ENCODE data around the gene BMP8A. TPM values are rescaled to one million over a fixed set of nuclear protein-coding genes. Genes with fewer than 3 reads are reported as not detected.
A peak's percentile ranks its signal among the peaks of the same experiment; 100 is the strongest.

BMP8A gene
- total and polyA plus RNA-seq, 7 donors = 0.27 to 3.2 (median 0.81) TPM; not detected in 1

GRCh38 chr1:39568208-39568607, 76.8 kb downstream of the BMP8A start:
- peaks cover 0 to 9% (median 7%) of the 10 kb centered on the region in 4 donors for H3K4me1 ChIP-seq
- DNase-seq = peak; percentile 32
- peaks cover 69 to 96% (median 88%) of the 10 kb centered on the region in 4 donors for H3K36me3 ChIP-seq
- H3K9me3 ChIP-seq = no peaks in the 10 kb centered on the region
- H3K4me3 ChIP-seq = no peak overlapping the region
- intact Hi-C loops (cut with DNase I) = no loop called here
- no peak for TF ChIP-seq POLR2AphosphoS5 (IDR thresholded peaks at IDR 0.05)
- TF ChIP-seq CTCF (IDR thresholded peaks at IDR 0.05) = no peak
- no peak for TF ChIP-seq POLR2A (IDR thresholded peaks at IDR 0.05)
- no peak for TF ChIP-seq EP300 (IDR thresholded peaks at IDR 0.05)
- 91 to 99% methylated on average over 2 of the region's 2 CpGs for WGBS, 2 donors
- no peak overlapping the region for H3K27ac ChIP-seq
- no peaks in the 10 kb centered on the region for H3K27me3 ChIP-seq

GRCh38 chr1:39569034-39569433, 77.6 kb downstream of the BMP8A start:
- Histone ChIP-seq H3K27me3 (no peaks in the 10 kb centered on the region), H3K36me3 (peaks cover 61 to 94% (median 80%) of the 10 kb centered on the region in 4 donors), H3K4me1 (peaks cover 0 to 17% (median 16%) of the 10 kb centered on the region in 4 donors), H3K4me3 (no peak overlapping the region), H3K9me3 (no peaks in the 10 kb centered on the region), H3K27ac (no peak overlapping the region)
- intact Hi-C loops (cut with DNase I) = no loop called here
- 19 to 59% methylated on average over 4 of the region's 4 CpGs for WGBS, 2 donors
- no peak for DNase-seq
- TF ChIP-seq POLR2A (IDR thresholded peaks at IDR 0.05) = no peak

GRCh38 chr1:39570477-39571177, 79.2 kb downstream of the BMP8A start:
- no peak overlapping the region for H3K27ac ChIP-seq
- no peaks in the 10 kb centered on the region for H3K27me3 ChIP-seq
- WGBS, 2 donors = 94 to 95% methylated on average over 11 of the region's 11 CpGs
- H3K4me1 ChIP-seq = peaks cover 0 to 32% (median 30%) of the 10 kb centered on the region in 4 donors
- peaks cover 46 to 78% (median 64%) of the 10 kb centered on the region in 4 donors for H3K36me3 ChIP-seq
- TF ChIP-seq CTCF (IDR thresholded peaks at IDR 0.05) (no peak), EP300 (IDR thresholded peaks at IDR 0.05) (no peak), POLR2A (IDR thresholded peaks at IDR 0.05) (no peak), POLR2AphosphoS5 (IDR thresholded peaks at IDR 0.05) (no peak)
- no peak overlapping the region for H3K4me3 ChIP-seq
- DNase-seq = no peak
- intact Hi-C loops (cut with DNase I) = no loop called here
- H3K9me3 ChIP-seq = no peaks in the 10 kb centered on the region

GRCh38 chr1:39571178-39571483, 79.7 kb downstream of the BMP8A start:
- 97 to 98% methylated on average over 9 of the region's 9 CpGs for WGBS, 2 donors
- no peak overlapping the region for H3K27ac ChIP-seq
- H3K36me3 ChIP-seq = peaks cover 46 to 73% (median 61%) of the 10 kb centered on the region in 4 donors
- intact Hi-C loops (cut with DNase I) = no loop called here
- peaks cover 0 to 32% (median 31%) of the 10 kb centered on the region in 4 donors for H3K4me1 ChIP-seq
- TF ChIP-seq POLR2AphosphoS5 (IDR thresholded peaks at IDR 0.05) (no peak), EP300 (IDR thresholded peaks at IDR 0.05) (no peak), POLR2A (IDR thresholded peaks at IDR 0.05) (no peak), CTCF (IDR thresholded peaks at IDR 0.05) (no peak)
- H3K27me3 ChIP-seq = no peaks in the 10 kb centered on the region
- no peak overlapping the region for H3K4me3 ChIP-seq
- no peaks in the 10 kb centered on the region for H3K9me3 ChIP-seq
- no peak for DNase-seq

GRCh38 chr1:39572379-39573096, 81.1 kb downstream of the BMP8A start:
- DNase-seq = no peak
- Histone ChIP-seq H3K27me3 (no peaks in the 10 kb centered on the region), H3K4me1 (peaks cover 0 to 32% (median 31%) of the 10 kb centered on the region in 4 donors), H3K27ac (no peak overlapping the region), H3K9me3 (no peaks in the 10 kb centered on the region), H3K36me3 (peaks cover 39 to 59% (median 48%) of the 10 kb centered on the region in 4 donors), H3K4me3 (no peak overlapping the region)
- 65 to 77% methylated on average over 5 of the region's 5 CpGs for WGBS, 2 donors
- intact Hi-C loops (cut with DNase I) = no loop called here
- TF ChIP-seq POLR2AphosphoS5 (IDR thresholded peaks at IDR 0.05) (no peak), POLR2A (IDR thresholded peaks at IDR 0.05) (no peak), CTCF (IDR thresholded peaks at IDR 0.05) (no peak), EP300 (IDR thresholded peaks at IDR 0.05) (no peak)

All from sigmoid colon (tissue), 7 donors.